ENCODE measurements around the gene TIMM17A. TPM values are rescaled to one million over a fixed set of nuclear protein-coding genes. Genes with fewer than 3 reads are reported as not detected.

The TIMM17A gene
- total and polyA plus RNA-seq, 2 donors (not counting 1 experiment from before 2014, with no cell fraction given) = 47.7 to 103 TPM

DNA sequence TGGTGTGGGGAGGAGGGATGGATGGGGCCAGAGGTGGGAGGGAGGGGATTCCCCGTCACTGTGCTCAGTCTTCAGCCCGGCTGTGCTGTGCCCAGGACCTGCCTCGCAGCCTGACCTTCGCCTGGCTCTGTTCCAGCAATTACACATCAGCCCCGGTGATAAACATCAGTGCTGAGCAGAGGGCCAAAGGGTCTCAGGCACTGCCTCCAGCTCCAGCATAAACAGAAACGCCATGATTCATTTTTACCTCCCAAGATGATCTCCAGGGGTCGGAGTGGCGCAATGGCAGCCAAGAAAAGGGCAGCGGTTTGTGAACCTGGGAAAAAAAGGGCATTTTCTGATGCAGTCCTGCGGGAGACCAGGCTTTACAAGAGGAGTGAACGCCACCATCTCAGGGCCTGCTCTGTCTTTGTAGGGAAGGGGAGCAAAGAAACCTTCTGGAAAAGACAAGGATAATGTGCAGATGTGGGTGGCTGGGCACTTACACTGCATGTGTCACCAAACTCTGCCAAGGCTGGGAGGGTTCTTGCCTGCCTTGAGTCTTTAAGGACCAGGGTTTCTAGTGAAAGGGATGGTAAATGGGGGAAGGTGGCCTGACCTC is 38.6 kb upstream of the TIMM17A start:
- peaks cover 1% of the 10 kb centered on the region for H3K36me3 ChIP-seq (ENCODE audit: control insufficient read depth, insufficient read depth, low read length)
- H3K4me1 ChIP-seq (ENCODE audit: control insufficient read depth, extremely low read depth, insufficient read depth, low read length) = peaks cover 26% of the 10 kb centered on the region
- no peak overlapping the region for H3K9ac ChIP-seq (ENCODE audit: insufficient read depth, low read length)
- H3K9me3 ChIP-seq (ENCODE audit: control insufficient read depth, insufficient read depth, low read depth, low read length) = no peaks in the 10 kb centered on the region
- peak overlapping the region in 1 of 4 experiments; percentile 27 for H3K4me3 ChIP-seq (replicated peaks in 1 of 4; ENCODE audit: control extremely low read depth in 1 of 4, insufficient read depth in 1 of 4, low read depth in 3 of 4, low read length in 4 of 4)
- TF ChIP-seq CTCF (conservative IDR thresholded peaks at IDR 0.05 in 1 of 2, IDR thresholded peaks at IDR 0.05 in 1 of 2; ENCODE audit: low read depth in 1 of 2, low read length in 2 of 2) (no peak), EZH2 (IDR thresholded peaks at IDR 0.05; ENCODE audit: low read length, missing control alignments) (no peak)
- no peaks in the 10 kb centered on the region for H3K27me3 ChIP-seq (ENCODE audit: control insufficient read depth, insufficient read depth, low read length)
- DNase-seq (ENCODE audit: low read depth in 2 of 2) = peak; percentile 85 to 97
- peak overlapping the region; percentile 51 for H3K4me2 ChIP-seq (ENCODE audit: extremely low read depth, insufficient read depth, low read length)
- no peak overlapping the region for H2AFZ ChIP-seq (ENCODE audit: low read length)
- no peaks in the 10 kb centered on the region for H3K79me2 ChIP-seq (ENCODE audit: control insufficient read depth, insufficient read depth, low read length)
- H4K20me1 ChIP-seq (ENCODE audit: control insufficient read depth, extremely low read depth, insufficient read depth, low read length) = no peaks in the 10 kb centered on the region
- peak overlapping the region; percentile 75 for H3K27ac ChIP-seq (ENCODE audit: insufficient read depth, low read length)

DNA sequence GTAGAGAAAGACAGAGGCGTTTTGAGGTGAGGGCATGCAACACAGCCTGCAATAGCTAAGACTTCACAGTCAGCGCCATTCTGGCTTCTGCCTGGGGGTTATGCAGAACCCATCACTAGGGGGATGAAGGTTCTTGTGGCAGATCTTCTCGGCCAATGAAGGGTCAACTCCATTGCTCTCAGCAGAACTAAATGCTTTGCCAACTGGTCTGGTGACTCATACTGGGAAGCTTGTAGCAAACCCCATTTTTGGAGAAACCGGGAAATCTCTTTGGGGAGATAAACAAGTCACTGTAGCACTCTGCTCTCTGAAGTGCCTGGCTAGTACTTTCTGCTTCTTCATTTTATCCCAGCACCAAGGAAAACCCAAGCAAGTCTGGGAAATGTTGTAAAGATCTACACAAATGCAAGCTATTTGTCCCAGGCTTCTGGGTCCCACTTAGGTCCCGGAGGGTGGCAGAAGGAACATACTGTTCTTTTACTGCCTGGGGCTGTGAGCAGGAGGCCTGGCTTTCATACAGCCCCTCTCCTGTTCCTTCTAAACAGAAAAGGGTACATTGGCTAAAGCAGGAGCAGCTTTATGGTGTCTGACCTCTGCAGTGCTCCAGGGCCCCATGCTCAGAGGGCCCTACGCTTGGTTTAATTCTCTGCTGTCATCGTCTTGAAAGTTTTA is 37.8 kb upstream of the TIMM17A start:
- Histone ChIP-seq H3K36me3 (ENCODE audit: control insufficient read depth, insufficient read depth, low read length) (peaks cover 1% of the 10 kb centered on the region), H2AFZ (ENCODE audit: low read length) (no peak overlapping the region), H3K27me3 (ENCODE audit: control insufficient read depth, insufficient read depth, low read length) (no peaks in the 10 kb centered on the region), H3K79me2 (ENCODE audit: control insufficient read depth, insufficient read depth, low read length) (no peaks in the 10 kb centered on the region), H3K9me3 (ENCODE audit: control insufficient read depth, insufficient read depth, low read depth, low read length) (no peaks in the 10 kb centered on the region), H3K4me1 (ENCODE audit: control insufficient read depth, extremely low read depth, insufficient read depth, low read length) (peaks cover 26% of the 10 kb centered on the region), H3K27ac (ENCODE audit: insufficient read depth, low read length) (peak overlapping the region; percentile 75), H3K9ac (ENCODE audit: insufficient read depth, low read length) (peak overlapping the region; percentile 11), H3K4me2 (ENCODE audit: extremely low read depth, insufficient read depth, low read length) (peak overlapping the region; percentile 62), H3K4me3 (replicated peaks in 1 of 4; ENCODE audit: control extremely low read depth in 1 of 4, insufficient read depth in 1 of 4, low read depth in 3 of 4, low read length in 4 of 4) (peak overlapping the region in 1 of 4 experiments; percentile 27), H4K20me1 (ENCODE audit: control insufficient read depth, extremely low read depth, insufficient read depth, low read length) (no peaks in the 10 kb centered on the region)
- TF ChIP-seq EZH2 (IDR thresholded peaks at IDR 0.05; ENCODE audit: low read length, missing control alignments) (no peak), CTCF (conservative IDR thresholded peaks at IDR 0.05 in 1 of 2, IDR thresholded peaks at IDR 0.05 in 1 of 2; ENCODE audit: low read depth in 1 of 2, low read length in 2 of 2) (no peak)
- peak; percentile 93 to 97 for DNase-seq (ENCODE audit: low read depth in 2 of 2)

GRCh38 chr1:201918343-201918742 is 37.0 kb upstream of the TIMM17A start:
- H3K9ac ChIP-seq (ENCODE audit: insufficient read depth, low read length) = no peak overlapping the region
- no peak for TF ChIP-seq CTCF (conservative IDR thresholded peaks at IDR 0.05 in 1 of 2, IDR thresholded peaks at IDR 0.05 in 1 of 2; ENCODE audit: low read depth in 1 of 2, low read length in 2 of 2)
- no peak for TF ChIP-seq EZH2 (IDR thresholded peaks at IDR 0.05; ENCODE audit: low read length, missing control alignments)
- H4K20me1 ChIP-seq (ENCODE audit: control insufficient read depth, extremely low read depth, insufficient read depth, low read length) = no peaks in the 10 kb centered on the region
- no peak overlapping the region for H3K4me2 ChIP-seq (ENCODE audit: extremely low read depth, insufficient read depth, low read length)
- peaks cover 24% of the 10 kb centered on the region for H3K4me1 ChIP-seq (ENCODE audit: control insufficient read depth, extremely low read depth, insufficient read depth, low read length)
- peak overlapping the region; percentile 75 for H3K27ac ChIP-seq (ENCODE audit: insufficient read depth, low read length)
- no peak overlapping the region for H2AFZ ChIP-seq (ENCODE audit: low read length)
- H3K79me2 ChIP-seq (ENCODE audit: control insufficient read depth, insufficient read depth, low read length) = no peaks in the 10 kb centered on the region
- no peaks in the 10 kb centered on the region for H3K9me3 ChIP-seq (ENCODE audit: control insufficient read depth, insufficient read depth, low read depth, low read length)
- DNase-seq (ENCODE audit: low read depth in 2 of 2) = no peak
- H3K36me3 ChIP-seq (ENCODE audit: control insufficient read depth, insufficient read depth, low read length) = peaks cover 1% of the 10 kb centered on the region
- H3K27me3 ChIP-seq (ENCODE audit: control insufficient read depth, insufficient read depth, low read length) = no peaks in the 10 kb centered on the region
- no peak overlapping the region for H3K4me3 ChIP-seq (replicated peaks in 1 of 4; ENCODE audit: control extremely low read depth in 1 of 4, insufficient read depth in 1 of 4, low read depth in 3 of 4, low read length in 4 of 4)

All from fibroblast of lung (primary cell).